Stimulated activated CD8-positive, alpha-beta memory T cell treated with anti-CD3 and anti-CD28 coated beads, Interleukin-12 subunit alpha, Interleukin-12 subunit beta, amount 100 ng/mL, for 1 hour (primary cell): ENCODE results near the gene RABGAP1L.
"Not testable (repeated sequence)": the region's sequence is repeated elsewhere in the genome, so short reads cannot be mapped to it uniquely, and the experiment has no call there.

Experiments used
- DNase-seq: peaks from one replicate; pipeline ENCODE4 v3.0.0-alpha.2; 2020; ENCODE audit warnings: low read depth

Gene RABGAP1L

DNA sequence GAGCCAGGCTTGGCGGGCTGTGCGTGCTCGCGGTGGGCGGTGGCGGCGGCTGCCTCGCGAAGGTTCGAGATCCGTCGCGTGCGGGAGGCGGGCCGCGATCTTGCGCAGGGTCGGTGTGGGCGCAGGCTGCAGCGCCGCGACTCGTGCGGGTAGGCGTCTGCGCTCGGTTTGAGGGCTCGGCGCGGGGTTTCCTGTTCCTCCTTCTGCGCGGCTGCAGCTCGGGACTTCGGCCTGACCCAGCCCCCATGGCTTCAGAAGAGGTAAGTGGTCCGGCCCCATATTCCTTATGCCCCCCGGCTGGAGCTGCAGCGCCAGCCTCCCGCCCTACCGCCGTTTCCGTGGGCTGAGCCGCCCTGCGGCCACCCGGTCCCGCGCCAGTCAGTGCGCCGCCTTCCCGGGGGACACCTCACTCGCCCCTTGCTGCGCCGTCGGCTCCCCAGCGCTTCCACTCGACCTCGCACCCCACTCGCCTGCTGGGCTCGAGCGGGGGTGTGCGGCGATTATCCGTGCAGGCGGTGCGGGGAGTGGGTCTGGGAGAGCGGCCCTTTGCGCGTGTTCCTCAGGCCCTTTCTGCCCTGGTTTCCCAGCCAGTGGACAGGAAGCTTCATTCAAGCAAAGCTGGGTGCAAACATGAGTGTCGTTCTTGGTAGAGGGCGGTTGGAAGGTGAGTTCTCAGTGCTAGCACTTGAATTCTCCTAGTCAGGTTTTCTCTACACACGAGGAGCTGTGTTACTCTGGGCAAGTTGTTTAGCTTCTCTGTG lies 840.8 kb downstream of the RABGAP1L start, which contains the start of gene CACYBP:
CACYBP (plus strand) TSS at position 12 of the 761 bp plus-strand sequence; CDS start at position 246, 234 bp downstream.
- DNase-seq: no peak

- DNase-seq: no peak
These were observed 841.4 kb downstream of the RABGAP1L start for GRCh38 chr1:175000697-175001187.

DNA sequence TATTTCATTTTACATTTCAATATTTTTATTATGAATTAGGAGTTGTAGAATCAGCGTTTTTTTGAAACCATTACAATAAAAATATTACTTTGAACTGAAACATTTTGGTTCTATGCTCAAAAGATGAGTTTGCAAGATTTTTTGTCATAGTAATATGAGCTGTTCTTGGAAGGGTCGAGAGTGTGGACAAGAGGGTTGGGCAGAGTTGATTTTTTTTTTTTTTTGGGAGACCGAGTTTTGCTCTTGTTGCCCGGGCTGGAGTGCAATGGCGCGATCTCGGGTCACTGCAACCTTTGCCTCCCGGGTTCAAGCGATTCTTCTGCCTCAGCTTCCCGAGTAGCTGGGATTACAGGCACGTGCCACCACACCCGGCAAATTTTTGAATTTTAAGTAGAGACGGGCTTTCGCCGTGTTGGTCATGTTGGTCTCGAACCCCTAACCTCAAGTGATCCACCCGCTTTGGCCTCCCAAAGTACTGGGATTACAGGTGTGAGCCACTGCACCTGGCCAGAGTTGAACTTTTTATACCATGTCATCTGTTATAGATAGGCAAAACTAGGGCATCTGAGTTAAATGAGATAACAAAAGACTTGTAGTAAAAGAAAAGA lies 843.7 kb downstream of the RABGAP1L start:
- DNase-seq: no peak

DNA sequence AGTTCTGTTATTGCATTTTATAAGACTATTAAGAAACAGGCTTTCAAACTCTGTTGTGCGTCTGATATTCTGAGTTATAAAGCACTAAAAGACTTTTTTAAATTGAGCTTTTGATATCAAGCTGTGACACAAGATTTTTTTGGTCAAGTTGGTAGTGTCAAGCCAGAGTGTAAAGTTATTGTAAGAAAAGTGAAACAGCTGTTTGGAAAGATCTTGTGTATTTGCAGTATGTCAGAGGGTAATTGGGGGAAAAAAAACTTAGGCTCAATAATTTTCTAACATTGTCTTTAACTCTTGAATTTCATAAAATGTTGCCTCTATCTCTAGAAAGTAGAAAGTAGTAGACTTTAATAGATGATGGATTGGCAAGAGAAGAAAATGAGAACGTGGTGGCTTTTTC lies 844.2 kb downstream of the RABGAP1L start:
- DNase-seq: no peak

- no peak for DNase-seq
These were observed 845.9 kb downstream of the RABGAP1L start for GRCh38 chr1:175005085-175005783.

GRCh38 chr1:175009532-175009931 lies 850.2 kb downstream of the RABGAP1L start:
- DNase-seq: no peak

- DNase-seq: no peak
These were observed 854.1 kb downstream of the RABGAP1L start for GRCh38 chr1:175013445-175013844.

DNA sequence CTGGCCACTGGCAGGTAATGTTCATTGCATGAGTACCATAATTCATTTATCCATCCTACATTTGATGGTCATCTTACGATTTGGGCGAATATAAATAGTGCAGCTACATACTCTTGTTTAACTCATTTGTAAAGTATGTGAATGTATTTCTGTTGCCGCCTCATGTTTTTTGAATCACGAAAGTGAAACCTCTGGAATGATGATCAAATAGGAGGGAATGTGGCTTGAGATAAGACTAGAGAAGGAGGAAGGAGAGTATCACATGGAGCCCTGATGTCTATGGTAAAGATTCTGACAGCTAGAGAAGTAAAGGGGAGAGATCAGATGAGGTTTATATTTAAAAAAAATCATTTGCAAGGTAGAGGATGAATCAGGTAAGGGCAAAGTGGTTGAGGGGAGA lies 855.9 kb downstream of the RABGAP1L start:
- no peak for DNase-seq

- no peak for DNase-seq
These were observed 860.2 kb downstream of the RABGAP1L start for GRCh38 chr1:175019524-175019923.

GRCh38 chr1:175023043-175023921 lies 864.0 kb downstream of the RABGAP1L start, which contains the start of gene MRPS14:
Gene MRPS14 (minus strand): TSS chr1:175023425. CDS start chr1:175023408, 17 bp downstream.
- DNase-seq: peak; percentile 97

- DNase-seq: not testable (repeated sequence)
These were observed 864.6 kb downstream of the RABGAP1L start for GRCh38 chr1:175023922-175024242.

DNA sequence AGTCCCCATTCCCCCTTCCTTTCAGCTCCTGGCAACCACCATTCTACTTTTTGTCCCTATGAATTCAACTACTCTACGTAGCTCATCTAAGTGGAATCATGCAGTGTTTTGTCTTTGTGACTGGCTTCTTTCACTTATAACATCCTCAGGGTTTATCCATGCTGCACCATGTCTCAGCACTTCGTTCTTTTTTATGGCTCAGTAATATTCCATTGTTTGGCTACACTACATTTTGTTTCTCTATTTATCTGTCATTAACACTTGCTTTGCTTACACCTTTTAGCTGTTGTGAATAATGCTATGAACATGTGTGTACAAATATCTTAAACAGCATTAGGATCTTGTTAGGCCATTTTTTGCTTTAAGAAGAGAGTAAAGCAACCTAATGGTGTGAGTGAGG lies 865.5 kb downstream of the RABGAP1L start:
- DNase-seq: no peak

- DNase-seq: no peak
These were observed 874.6 kb downstream of the RABGAP1L start for GRCh38 chr1:175033953-175034352.

GRCh38 chr1:175034775-175035174 lies 875.5 kb downstream of the RABGAP1L start:
- DNase-seq: no peak

DNA sequence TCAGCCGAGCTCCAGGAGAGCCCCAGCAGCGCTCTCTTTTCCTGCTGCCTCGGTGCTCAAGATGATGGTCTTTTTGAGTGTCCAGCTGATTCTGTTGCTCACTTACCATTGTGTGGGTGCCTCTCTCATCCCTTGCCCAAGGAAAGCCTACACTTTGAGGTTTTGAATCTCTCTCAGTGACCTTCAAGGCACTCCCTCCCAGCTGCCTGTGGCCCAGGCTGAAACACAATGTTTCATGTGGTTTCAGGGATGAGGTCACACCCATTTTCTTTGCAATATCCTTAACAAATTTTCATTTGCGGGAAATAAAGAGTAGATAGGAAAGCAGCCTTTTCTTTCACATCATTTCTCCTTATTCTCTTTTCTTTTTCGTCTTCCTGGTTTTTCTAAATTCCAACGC lies 876.5 kb downstream of the RABGAP1L start:
- no peak for DNase-seq

DNA sequence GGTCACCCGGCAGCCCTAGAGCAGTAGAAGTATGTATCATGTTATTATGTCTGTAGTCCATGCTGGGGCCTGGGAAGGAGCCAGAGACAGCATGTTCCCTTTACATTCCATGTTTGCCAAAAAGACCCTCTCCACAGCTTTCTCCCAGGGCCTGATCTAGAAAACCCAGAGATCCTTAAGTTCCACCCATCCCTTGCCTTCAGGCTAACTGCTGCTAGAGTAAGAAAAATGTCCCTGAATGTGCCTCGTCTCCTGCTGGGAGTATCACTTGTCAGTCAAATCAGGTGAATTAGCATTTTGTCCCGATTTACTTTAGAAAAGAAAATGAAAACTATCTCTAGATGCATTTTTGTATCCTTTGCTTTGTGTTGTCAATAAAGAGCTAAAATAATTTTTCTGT lies 877.2 kb downstream of the RABGAP1L start:
- DNase-seq: no peak

DNA sequence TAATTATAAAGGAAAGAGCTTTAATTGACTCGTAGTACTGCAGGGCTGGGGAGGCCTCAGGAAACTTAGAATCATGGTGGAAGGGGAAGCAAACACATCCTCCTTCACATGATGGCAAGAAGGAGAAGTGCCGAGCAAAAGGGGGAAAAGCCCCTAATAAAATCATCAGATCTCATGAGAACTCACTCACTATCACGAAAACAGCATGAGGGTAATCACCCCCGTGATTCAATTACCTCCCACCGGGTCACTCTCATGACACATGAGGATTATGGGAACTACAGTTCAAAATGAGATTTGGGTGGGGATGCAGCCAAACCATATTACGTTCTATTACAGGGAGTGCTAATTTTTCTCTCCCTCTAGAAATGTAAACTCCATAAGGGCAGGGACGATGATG lies 878.1 kb downstream of the RABGAP1L start:
- no peak for DNase-seq

DNA sequence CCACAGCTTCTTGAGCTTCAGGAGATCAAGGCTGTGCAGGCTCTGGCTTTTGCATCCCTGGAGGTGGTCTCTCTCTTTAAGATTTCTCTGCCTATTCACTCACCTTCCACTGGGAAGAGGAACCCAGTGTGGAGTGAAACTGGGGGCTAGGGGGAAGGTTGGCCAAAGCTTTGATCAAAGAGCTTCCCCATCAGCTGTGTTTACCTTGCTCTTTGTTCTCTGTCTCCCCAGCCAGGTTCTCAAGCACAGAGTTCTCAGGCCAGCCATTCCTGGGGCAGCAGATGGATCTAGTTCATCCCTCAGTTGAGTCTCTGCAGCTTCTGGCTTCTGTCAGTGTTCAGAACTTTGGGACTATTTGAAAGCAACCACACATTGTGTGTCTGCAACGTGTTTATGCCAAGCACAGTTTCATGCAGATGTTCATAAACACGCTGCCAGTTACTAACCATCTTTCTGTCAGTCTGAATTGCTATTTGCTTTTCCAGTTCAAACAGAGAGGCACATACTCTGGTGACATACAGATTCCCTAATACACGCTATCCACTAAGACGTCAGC lies 881.1 kb downstream of the RABGAP1L start:
- DNase-seq: no peak

DNA sequence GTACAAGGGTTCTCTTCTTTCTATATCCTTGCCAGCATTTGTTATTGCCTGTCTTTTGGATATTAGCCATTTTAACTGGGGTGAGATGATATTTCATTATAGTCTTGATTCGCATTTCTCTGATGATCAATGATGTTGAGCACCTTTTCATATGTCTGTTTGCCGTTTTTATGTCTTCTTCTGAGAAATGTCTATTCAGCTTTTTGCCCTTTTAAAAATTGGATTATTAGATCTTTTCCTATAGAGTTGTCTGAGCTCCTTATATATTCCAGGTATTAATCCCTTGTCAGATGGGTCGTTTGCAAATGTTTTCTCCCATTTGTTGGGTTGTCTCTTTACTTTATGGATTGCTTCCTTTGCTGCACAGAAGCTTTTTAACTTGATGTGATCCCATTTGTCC lies 883.3 kb downstream of the RABGAP1L start:
- no peak for DNase-seq

DNA sequence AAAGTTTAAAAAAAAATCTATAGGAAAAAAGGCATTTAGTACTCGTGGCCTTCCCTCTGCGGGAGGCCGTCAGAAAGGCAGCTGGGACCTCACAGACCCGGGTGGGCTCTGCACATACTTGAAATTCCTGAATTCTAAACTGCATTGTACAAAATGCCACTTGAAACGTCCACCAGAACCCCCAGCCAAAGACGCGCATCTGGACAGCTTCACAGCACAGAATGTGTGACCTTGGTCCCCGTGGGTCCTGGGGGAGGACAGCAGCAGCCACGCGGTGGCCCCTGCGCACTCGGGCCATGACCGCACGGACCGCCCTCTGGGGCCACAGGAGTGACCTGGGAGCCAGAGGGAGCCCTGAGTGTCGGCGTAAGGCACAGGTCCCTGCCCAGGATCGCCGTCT lies 884.5 kb downstream of the RABGAP1L start:
- no peak for DNase-seq

DNA sequence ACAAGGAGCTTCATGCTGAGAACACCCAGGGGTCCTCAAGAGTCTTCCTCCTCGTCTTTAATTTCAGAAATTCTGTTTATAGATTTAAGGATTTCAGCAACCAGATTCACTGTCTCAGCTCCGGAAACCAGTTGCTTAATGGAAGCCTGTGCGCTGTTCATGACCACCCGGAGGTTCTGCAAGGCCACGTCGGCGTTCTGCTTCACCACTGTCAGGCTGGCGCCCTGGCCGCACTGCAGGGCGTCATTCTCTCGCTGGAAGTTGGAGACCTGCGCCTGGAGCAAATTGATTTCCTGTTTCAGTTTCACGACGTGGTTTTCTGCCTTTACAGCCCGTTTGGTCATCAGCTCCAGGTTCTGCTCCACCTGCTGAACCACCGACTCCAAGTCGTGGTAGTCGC lies 885.3 kb downstream of the RABGAP1L start:
- not testable (repeated sequence) for DNase-seq
